ENCODE data around the gene MRGPRX4.
"Not testable (repeated sequence)": the region's sequence is repeated elsewhere in the genome, so short reads cannot be mapped to it uniquely, and the experiment has no call there.

Gene MRGPRX4

GRCh38 chr11:18172666-18173065, at the start of gene MRGPRX4:
MRGPRX4 (plus strand) TSS chr11:18172837; CDS start chr11:18173257, 420 bp downstream.
- no peak for DNase-seq

- not testable (repeated sequence) for DNase-seq
Observed at GRCh38 chr11:18131115-18131514, 41.5 kb upstream of the MRGPRX4 start.

- DNase-seq = no peak
Observed at GRCh38 chr11:18132341-18132740, 40.3 kb upstream of the MRGPRX4 start, which contains the start of gene MRGPRX3. MRGPRX3 (plus strand) TSS chr11:18132571; CDS start chr11:18137203, 4,632 bp downstream.

- DNase-seq = no peak
Observed at GRCh38 chr11:18135308-18135707, 37.3 kb upstream of the MRGPRX4 start.

GRCh38 chr11:18137186-18137800, 35.3 kb upstream of the MRGPRX4 start:
- no peak for DNase-seq

DNA sequence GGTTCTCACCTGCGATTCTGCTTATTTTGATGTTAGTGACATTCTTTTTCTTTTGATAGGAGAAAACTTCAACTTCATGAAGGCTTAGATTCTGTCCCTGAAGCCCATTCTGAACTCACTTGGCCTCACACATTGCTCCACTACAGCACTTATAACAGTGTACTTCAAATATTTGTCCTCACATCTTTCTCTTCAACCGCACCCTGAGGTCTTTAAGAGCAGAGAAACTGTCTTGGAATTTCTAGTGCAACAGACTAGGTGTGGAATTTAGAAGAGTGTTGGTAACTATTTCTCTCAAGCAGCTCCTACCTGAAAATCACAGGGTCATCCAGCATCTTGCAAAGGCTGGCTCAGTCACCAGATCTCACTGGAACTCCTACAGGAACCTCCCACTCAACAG, 32.5 kb upstream of the MRGPRX4 start:
- DNase-seq = no peak

- no peak for DNase-seq
Observed at GRCh38 chr11:18144243-18144642, 28.4 kb upstream of the MRGPRX4 start.

GRCh38 chr11:18145025-18145424, 27.6 kb upstream of the MRGPRX4 start:
- DNase-seq = no peak

DNA sequence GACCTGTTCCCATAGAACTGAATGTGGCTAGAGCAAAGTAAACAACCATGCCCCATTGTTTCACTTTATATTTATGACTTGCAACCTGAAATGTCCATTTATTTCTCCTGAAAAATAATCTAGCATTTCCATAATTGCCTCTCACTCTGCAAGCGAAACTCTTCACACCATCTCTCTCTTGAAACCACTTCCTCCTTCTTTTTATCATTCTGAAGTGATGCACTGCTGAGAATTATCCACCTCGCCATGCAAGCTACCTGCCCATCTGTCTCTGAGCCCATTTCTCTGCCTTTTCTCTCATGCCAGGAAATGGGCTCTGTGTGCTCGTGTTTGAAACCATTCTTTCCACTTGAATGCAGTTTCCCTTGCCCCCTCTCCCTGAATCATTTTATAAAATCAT, 26.8 kb upstream of the MRGPRX4 start:
- no peak for DNase-seq

GRCh38 chr11:18151581-18151980, 21.1 kb upstream of the MRGPRX4 start:
- DNase-seq = no peak

GRCh38 chr11:18168372-18168771, 4.3 kb upstream of the MRGPRX4 start:
- no peak for DNase-seq

DNA sequence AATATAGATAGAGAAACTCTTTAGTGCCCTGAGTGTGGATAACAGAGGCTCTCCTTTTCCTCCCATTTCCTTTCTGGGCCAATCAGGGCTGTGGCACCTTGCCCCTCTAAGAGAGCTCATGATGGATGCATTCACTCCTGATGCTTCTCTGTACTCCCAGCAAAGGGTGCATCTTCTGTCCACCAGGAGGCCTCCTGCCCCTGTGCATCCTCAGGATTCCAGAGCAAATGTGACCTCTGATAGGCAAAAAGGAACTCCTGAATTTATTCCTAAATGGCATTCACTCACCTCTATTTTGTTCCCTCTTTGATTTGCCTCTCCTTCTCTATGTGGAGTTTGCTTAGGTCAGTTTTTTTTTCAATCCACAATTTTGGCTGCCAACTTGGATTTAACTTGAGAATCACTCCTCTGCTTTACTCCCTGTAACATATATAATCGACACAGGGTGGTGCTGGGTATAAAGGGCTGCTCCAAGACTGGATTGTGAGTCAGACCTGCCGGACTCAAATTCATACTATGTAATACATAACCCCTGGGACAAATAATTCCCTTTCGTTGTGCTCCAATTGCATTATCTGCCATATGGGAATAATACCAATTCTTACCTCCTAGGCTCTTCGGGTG, 1.1 kb upstream of the MRGPRX4 start:
- DNase-seq = no peak

DNA sequence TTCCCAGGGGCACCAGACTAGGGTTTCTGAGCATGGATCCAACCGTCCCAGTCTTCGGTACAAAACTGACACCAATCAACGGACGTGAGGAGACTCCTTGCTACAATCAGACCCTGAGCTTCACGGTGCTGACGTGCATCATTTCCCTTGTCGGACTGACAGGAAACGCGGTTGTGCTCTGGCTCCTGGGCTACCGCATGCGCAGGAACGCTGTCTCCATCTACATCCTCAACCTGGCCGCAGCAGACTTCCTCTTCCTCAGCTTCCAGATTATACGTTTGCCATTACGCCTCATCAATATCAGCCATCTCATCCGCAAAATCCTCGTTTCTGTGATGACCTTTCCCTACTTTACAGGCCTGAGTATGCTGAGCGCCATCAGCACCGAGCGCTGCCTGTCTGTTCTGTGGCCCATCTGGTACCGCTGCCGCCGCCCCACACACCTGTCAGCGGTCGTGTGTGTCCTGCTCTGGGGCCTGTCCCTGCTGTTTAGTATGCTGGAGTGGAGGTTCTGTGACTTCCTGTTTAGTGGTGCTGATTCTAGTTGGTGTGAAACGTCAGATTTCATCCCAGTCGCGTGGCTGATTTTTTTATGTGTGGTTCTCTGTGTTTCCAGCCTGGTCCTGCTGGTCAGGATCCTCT, 709 bp downstream of the MRGPRX4 start:
- DNase-seq = no peak

DNA sequence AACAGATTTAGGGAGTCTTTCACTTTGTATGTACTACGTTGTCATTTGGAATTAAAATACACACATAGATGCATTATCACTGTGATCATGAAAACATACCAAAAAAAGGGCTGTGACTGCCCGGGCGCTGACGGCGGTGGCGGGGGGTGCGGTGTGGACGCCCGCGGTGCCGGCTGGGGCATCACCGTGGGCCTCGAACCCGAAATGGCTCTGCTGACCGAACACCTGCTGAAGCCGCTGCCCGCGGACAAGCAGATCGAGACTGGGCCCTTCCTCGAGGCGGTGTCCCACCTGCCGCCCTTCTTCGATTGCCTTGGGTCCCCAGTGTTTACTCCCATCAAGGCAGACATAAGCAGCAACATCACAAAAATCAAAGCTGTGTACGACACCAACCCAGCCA, 16.2 kb downstream of the MRGPRX4 start:
- DNase-seq = no peak

GRCh38 chr11:18189476-18190245, 17.0 kb downstream of the MRGPRX4 start:
- not testable (repeated sequence) for DNase-seq

GRCh38 chr11:18191376-18191775, 18.7 kb downstream of the MRGPRX4 start:
- DNase-seq = no peak

DNA sequence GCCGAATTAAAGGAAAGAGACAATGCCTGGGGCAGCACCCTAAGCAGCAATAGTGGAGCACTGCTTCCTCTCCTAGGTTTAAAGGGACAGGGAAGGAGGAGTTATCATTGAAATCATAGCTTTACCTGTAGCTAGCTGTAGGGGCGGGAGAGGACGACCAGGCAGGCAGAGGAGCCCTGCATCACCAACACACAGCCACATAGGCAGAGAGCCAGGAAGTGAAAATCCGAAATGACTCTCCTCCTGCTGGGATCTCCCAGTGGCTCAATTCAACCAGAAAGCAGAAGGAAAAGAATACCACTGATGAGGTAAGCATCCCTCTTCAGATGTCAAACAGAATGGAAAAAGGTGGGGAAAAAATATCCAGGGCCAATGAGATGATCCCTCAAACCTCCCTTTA, 20.4 kb downstream of the MRGPRX4 start:
- no peak for DNase-seq

DNA sequence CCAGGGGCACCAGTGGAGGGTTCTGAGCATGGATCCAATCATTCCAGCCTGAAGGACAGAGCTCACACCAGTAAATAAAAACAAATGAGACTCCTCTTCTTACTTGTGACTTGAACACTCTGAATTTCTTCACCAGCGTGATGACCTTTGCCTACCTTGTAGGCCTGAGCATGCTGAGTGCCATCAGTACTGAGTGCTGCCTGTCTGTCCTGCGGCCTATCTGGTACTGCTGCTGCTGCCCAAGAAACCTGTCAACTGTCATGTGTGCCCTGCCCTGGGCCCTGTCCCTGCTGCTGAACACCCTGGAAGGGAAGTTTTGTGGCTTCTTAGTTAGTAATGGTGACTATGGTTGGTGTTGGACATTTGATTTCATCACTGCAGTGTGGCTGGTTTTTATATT, 23.9 kb downstream of the MRGPRX4 start:
- no peak for DNase-seq

DNA sequence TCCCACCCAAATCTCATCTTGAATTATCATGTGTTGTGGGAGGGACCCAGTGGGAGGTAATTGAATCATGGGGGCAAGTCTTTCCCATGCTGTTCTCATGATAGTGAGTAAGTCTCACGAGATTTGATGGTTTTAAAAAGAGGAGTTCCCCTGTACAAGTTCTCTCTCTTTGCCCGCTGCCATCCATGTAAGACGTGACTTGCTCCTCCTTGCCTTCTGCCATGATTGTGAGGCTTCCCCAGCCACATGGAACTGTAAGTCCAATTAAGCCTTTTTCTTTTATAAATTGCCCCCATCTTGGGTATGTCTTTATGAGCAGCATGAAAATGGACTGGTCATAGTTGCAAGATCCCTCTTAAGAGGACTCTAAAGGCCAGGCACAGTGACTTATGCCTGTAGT, 25.1 kb downstream of the MRGPRX4 start:
- not testable (repeated sequence) for DNase-seq

DNA sequence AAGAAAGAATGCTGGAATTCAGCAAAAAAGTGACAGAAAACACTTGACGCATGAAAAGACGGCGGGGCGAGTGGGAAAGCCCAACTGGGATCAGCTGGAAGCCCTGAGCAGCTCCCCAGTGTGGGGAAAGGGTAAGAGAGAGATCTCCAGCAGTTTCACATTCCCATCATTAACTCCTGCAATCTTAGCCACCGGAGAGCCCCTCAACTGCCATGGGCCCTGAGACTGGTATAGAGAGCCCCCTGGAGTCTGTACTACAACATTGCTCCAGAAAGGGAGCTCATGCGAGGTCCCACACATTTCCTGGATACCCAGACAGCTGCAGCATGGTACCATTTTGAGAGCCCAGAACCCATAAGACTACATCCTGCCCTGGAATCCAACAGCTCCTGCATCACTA, 31.1 kb downstream of the MRGPRX4 start:
- DNase-seq = no peak

DNA sequence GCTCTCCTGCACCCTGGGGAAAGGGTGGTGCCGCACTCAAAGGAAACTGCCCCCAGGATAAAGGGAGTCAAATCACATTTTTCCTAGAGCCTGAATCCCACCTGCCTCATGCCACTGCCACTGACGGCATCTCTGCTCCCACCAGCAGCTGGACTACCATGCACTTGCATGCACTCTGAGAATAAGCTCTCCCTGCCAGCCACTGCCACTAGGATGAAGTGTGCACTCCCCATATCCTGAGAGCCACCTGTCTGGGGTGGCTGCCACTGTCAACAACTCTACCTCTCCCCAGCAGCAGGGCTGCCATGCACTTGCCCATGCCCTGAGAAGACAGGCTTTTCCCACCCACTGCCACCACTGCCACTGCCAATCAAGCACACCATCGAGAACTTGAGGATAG, 31.6 kb downstream of the MRGPRX4 start:
- no peak for DNase-seq

DNA sequence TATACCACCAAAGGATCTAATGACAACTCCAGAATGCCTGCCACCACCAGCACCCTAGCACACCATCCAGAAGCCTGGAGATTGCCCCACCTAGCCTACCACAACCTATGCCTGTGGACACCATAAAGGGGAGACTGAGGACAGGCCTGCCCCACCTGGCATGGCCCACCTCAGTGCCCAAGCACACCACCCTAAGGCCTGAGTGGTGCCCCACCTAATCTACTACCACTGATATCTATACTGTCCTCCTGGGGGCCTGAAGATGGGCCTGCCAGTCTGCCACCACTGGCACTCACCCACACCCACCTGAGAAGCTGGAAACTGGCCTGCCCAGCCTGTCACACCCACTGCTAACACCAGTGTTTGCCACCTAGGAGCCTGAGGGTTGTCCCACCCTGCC, 32.1 kb downstream of the MRGPRX4 start:
- no peak for DNase-seq

DNA sequence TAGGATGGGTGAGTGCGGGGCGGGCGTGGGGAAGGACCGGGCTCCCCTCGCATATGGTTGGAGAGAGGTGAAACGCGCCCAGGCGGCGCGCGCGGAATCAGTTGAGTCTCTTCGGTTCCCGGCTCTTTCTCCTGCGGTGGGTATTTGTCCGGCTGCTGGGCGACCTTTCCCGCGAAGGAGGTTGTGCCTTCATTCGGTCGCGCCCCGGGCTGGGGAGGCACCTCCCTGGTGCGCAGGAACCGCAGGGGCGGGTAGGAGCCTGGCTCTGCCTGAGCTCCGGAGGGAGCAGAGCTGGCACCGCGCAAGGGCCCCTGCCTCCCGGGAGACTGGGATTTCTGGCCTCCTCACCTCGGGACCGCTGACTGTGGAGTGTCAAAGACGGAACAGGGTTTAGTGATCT, 36.4 kb downstream of the MRGPRX4 start:
- no peak for DNase-seq

Data from SIG-M5 (cell line).